Measurements from ENCODE around the gene HABP2. TPM values are rescaled to one million over a fixed set of nuclear protein-coding genes. Genes with fewer than 3 reads are reported as not detected.

Gene HABP2
- total RNA-seq, 1 experiment from 2014 or later, result not detected

- H3K27me3 ChIP-seq (ENCODE audit: insufficient read depth, low read length), result no peaks in the 10 kb centered on the region; the same call in 1 of the 2 replicates
- H3K14ac ChIP-seq (ENCODE audit: insufficient read depth, low read length), result no peak overlapping the region
- DNase-seq, result no peak
- no peak overlapping the region for H3K27ac ChIP-seq (ENCODE audit: insufficient read length, low read depth, low read length)
- Mint-ChIP-seq H3K4me1 (peaks cover 49 to 55% of the 10 kb centered on the region in 2 experiments), H3K9me3 (no peaks in the 10 kb centered on the region), H3K27me3 (ENCODE audit: low read depth) (peaks cover 55% of the 10 kb centered on the region), H3K27ac (peak overlapping the region in 1 of 3 experiments; percentile 13; a peak in 1 of 7 replicates), H3K36me3 (ENCODE audit: insufficient read depth in 1 of 3, low read depth in 3 of 3) (no peaks in the 10 kb centered on the region), H3K4me3 (no peak overlapping the region; a peak in 1 of 5 replicates)
- H3K4ac ChIP-seq (ENCODE audit: low read depth, low read length), result no peak overlapping the region
- no peak overlapping the region for H4K8ac ChIP-seq (replicated peaks; ENCODE audit: insufficient read length, low read depth, low read length)
- H2BK20ac ChIP-seq (ENCODE audit: low read depth, low read length, poor library complexity, severe bottlenecking), result no peak overlapping the region
- H3K9me3 ChIP-seq (ENCODE audit: control insufficient read depth, low read depth, low read length), result no peaks in the 10 kb centered on the region
- no peak overlapping the region for H2AFZ ChIP-seq (ENCODE audit: low read length)
- H3K79me1 ChIP-seq (ENCODE audit: insufficient read depth, low read depth, low read length, poor library complexity, severe bottlenecking), result no peaks in the 10 kb centered on the region
- no peak for TF ChIP-seq CTCF (conservative IDR thresholded peaks at IDR 0.05)
- H3K18ac ChIP-seq (ENCODE audit: insufficient read length, low read depth, low read length), result no peak overlapping the region
- no peaks in the 10 kb centered on the region for H4K20me1 ChIP-seq (ENCODE audit: control insufficient read depth, insufficient read depth, insufficient read length)
- H3T11ph ChIP-seq (ENCODE audit: low read length), result no peak overlapping the region
- H3K23ac ChIP-seq (ENCODE audit: insufficient read length, low read depth, low read length), result no peak overlapping the region
- H2BK12ac ChIP-seq (ENCODE audit: insufficient read length, low read depth, low read length), result no peak overlapping the region
- no peak overlapping the region for H4K91ac ChIP-seq (ENCODE audit: insufficient read length, low read depth, low read length)
- no peak overlapping the region for H3K4me2 ChIP-seq (ENCODE audit: insufficient read depth, insufficient read length, low read length)
- no peaks in the 10 kb centered on the region for H3K79me2 ChIP-seq (ENCODE audit: insufficient read depth, low read length)
- H2AK5ac ChIP-seq (ENCODE audit: insufficient read length, low read length), result no peak overlapping the region
- no peak overlapping the region for H3K9ac ChIP-seq (ENCODE audit: extremely low read depth, insufficient read length, low read length)
- H2BK15ac ChIP-seq (ENCODE audit: low read depth, low read length), result no peak overlapping the region
- H3K56ac ChIP-seq (ENCODE audit: insufficient read length, low read depth, low read length), result no peak overlapping the region
- H2BK120ac ChIP-seq (ENCODE audit: low read depth, low read length, poor library complexity, severe bottlenecking), result no peak overlapping the region
- WGBS (ENCODE audit: extremely low coverage, insufficient read length, low lambda C conversion rate), result no CpG with 5 or more reads among the region's 8 CpGs
- no peak overlapping the region for H2BK5ac ChIP-seq (ENCODE audit: insufficient read length, low read length)
- H4K5ac ChIP-seq (ENCODE audit: insufficient read length, low read depth, low read length), result no peak overlapping the region
- H3K23me2 ChIP-seq (ENCODE audit: insufficient read length, low read depth, low read length, poor library complexity, severe bottlenecking), result no peaks in the 10 kb centered on the region
- H3K4me1 ChIP-seq (ENCODE audit: insufficient read depth, low read length), result peaks cover 7% of the 10 kb centered on the region
These were observed 67.7 kb downstream of the HABP2 start for GRCh38 chr10:113620511-113620910.
